ENCODE data around the gene ARID1B. TPM values are rescaled to one million over a fixed set of nuclear protein-coding genes. Genes with fewer than 3 reads are reported as not detected.

ARID1B gene
- total and polyA plus RNA-seq, 10 of the 15 experiments (the other 5 are each of a cell fraction or from before 2014, with no cell fraction given) = 24.7 to 133 (median 54.6) TPM

DNA sequence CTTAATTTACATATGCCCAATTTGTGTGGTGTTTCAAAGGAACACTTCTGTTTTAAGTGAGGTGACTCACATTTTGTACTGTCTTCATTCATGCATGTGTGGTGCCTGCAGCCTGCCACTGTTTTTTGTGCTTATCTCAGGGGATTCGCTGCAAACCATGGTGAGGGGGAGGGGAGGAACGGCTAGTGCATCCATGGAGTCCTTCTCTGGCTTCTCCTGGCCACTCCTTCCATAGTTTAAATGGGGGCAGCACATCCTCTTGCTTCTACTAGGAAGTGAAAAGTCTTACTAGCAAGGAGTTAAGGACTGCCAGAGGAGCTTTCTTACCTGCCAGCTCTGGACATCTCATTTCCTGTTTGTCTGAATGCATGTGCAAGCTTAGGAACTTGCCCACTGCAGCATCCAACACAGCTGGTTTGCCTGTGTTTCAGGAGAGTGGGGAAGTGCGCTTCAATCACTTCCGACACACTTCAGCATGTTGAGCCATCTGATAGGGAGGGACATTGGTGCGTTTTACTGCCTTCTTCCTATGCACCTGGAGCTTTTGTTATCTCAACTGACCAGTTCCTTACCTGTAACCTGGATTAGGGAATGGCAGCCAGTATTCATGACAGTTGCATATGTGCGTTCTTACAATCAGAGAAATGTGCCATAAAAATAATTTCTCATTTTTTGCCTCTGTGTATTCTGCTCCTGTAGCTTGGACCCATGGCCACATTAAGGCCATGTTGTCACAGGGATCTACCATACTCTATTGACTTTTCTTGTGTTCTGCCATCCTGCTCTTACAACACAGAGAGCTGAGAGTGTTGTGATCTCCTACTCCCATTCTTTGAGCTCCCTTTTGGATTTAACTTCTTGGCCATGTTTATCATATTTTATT lies 211.3 kb downstream of the ARID1B start (continued):
- TF ChIP-seq, protein P1, sequence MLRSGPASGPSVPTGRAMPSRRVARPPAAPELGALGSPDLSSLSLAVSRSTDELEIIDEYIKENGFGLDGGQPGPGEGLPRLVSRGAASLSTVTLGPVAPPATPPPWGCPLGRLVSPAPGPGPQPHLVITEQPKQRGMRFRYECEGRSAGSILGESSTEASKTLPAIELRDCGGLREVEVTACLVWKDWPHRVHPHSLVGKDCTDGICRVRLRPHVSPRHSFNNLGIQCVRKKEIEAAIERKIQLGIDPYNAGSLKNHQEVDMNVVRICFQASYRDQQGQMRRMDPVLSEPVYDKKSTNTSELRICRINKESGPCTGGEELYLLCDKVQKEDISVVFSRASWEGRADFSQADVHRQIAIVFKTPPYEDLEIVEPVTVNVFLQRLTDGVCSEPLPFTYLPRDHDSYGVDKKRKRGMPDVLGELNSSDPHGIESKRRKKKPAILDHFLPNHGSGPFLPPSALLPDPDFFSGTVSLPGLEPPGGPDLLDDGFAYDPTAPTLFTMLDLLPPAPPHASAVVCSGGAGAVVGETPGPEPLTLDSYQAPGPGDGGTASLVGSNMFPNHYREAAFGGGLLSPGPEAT (IDR thresholded peaks at IDR 0.05; ENCODE audit: low read depth) = 0 out of 2 replicates have a peak, but pooled peaks have one; percentile 29
- TF ChIP-seq MEF2B (IDR thresholded peaks at IDR 0.05; ENCODE audit: partially characterized antibody, poor library complexity, severe bottlenecking) = peak; percentile 67
- peak; percentile 45; the same call in 1 of the 2 replicates for TF ChIP-seq IKZF1 (conservative IDR thresholded peaks at IDR 0.05)
- TF ChIP-seq, protein P2, sequence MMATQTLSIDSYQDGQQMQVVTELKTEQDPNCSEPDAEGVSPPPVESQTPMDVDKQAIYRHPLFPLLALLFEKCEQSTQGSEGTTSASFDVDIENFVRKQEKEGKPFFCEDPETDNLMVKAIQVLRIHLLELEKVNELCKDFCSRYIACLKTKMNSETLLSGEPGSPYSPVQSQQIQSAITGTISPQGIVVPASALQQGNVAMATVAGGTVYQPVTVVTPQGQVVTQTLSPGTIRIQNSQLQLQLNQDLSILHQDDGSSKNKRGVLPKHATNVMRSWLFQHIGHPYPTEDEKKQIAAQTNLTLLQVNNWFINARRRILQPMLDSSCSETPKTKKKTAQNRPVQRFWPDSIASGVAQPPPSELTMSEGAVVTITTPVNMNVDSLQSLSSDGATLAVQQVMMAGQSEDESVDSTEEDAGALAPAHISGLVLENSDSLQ (IDR thresholded peaks at IDR 0.05) = 0 out of 2 replicates have a peak, but pooled peaks have one; percentile 19

DNA sequence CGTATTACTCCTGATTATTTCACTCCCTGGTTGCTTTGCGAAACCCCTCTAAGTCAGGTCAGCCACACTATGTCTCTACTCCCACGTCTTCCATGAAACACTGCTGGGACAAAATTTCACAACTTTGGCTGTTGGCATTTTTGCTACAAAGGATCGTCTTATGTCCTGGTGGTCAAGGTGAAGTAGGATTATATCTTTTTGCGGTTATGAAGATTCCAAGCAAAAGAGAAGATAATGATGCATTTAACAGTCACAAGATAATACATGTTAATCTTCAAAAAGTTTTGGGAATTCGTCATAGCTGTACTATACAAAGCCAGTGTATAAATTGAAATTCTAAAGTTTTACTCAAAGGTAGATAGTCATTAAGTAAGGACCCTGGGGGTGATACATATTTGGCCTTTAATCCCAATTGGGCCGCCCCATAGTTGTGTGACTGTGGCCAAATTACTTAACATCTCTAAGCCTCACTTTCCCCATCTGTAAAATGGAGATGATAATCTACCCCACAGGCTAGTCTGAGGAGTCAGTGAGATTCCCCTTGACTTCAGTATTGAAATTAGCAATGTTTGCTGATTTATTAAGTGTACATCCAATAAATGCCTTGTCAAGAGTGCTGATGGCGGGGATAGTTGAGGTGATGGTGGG lies 212.1 kb downstream of the ARID1B start:
- H3K4me2 ChIP-seq (ENCODE audit: control insufficient read depth, insufficient read depth) = no peak overlapping the region
- BruUV-seq (replicated peaks) = no TSS peak
- 84% methylated on average over 8 of the region's 8 CpGs for WGBS (ENCODE audit: insufficient coverage, insufficient replicate concordance, low lambda C conversion rate, missing lambda C conversion rate)
- H3K4me1 ChIP-seq (ENCODE audit: control insufficient read depth, insufficient read depth, low read length) = peaks cover 24% of the 10 kb centered on the region
- H3K27ac ChIP-seq (ENCODE audit: control insufficient read depth, insufficient read depth) = no peak overlapping the region
- CTCF ChIA-PET = interaction anchor here (1.4 to 1.7 kb wide), 4 partner anchors 10 to 63 kb away, joined by 3 to 7 read pairs (median 4); no protein-coding TSS in a partner anchor
- DNase-seq (ENCODE audit: low read depth, low spot score) = no peak
- peaks cover 0 to 4% of the 10 kb centered on the region in 2 experiments; a peak in 1 of 4 replicates for H3K36me3 ChIP-seq (ENCODE audit: control insufficient read depth in 2 of 2, insufficient read depth in 2 of 2, low read length in 1 of 2)
- intact Hi-C loops (cut with micrococcal nuclease; ENCODE audit: unreplicated experiment) (no loop called here), in situ Hi-C loops (cut with MboI) (no loop called here)
- H3K9ac ChIP-seq (ENCODE audit: control insufficient read depth, insufficient read depth, low read length) = no peak overlapping the region
- H3K79me2 ChIP-seq (ENCODE audit: control insufficient read depth, insufficient read depth, low read length) = peaks cover 86% of the 10 kb centered on the region
- H2AFZ ChIP-seq (ENCODE audit: control insufficient read depth, low read depth, low read length) = no peak overlapping the region
- peaks cover 11% of the 10 kb centered on the region; the same call in 1 of the 2 replicates for H4K20me1 ChIP-seq (ENCODE audit: control insufficient read depth, insufficient read depth)
- SMC1A ChIA-PET (ENCODE audit: uncharacterized antibody, unreplicated experiment) = interaction anchor here (1.0 to 2.7 kb wide), 8 partner anchors 10 to 101 kb away, joined by 3 to 11 read pairs (median 4); no protein-coding TSS in a partner anchor
- FAIRE-seq = peak; percentile 35
- H3K4me3 ChIP-seq = no peak overlapping the region
- H3K27me3 ChIP-seq (replicated peaks in 1 of 2; ENCODE audit: control insufficient read depth in 2 of 2, insufficient read depth in 2 of 2, low read length in 1 of 2) = no peaks in the 10 kb centered on the region
- POLR2A ChIA-PET = interaction anchor here (1.1 to 1.5 kb wide), 3 partner anchors 9 to 32 kb away, joined by 3 to 4 read pairs (median 3); no protein-coding TSS in a partner anchor
- H3K9me3 ChIP-seq (replicated peaks; ENCODE audit: control insufficient read depth, insufficient read depth, low read length) = no peaks in the 10 kb centered on the region
- ATAC-seq = no peak
- RAD21 ChIA-PET (ENCODE audit: unreplicated experiment) = interaction anchor here (1.1 to 2.4 kb wide), 2 partner anchors 29 to 33 kb away, joined by 3 to 7 read pairs; no protein-coding TSS in a partner anchor
- TF ChIP-seq CHD2 (IDR thresholded peaks at IDR 0.05; ENCODE audit: borderline replicate concordance, low read depth, low read length) (no peak), PML (IDR thresholded peaks at IDR 0.05; ENCODE audit: low read length) (no peak), TCF3 (IDR thresholded peaks at IDR 0.05; ENCODE audit: borderline replicate concordance, insufficient read depth, low read depth, low read length) (no peak), STAT3 (IDR thresholded peaks at IDR 0.05; ENCODE audit: low read depth, low read length) (no peak), SUZ12 (IDR thresholded peaks at IDR 0.05; ENCODE audit: unreplicated experiment) (no peak), MXI1 (IDR thresholded peaks at IDR 0.05; ENCODE audit: low read depth, low read length) (no peak), HCFC1 (IDR thresholded peaks at IDR 0.05; ENCODE audit: low read length) (no peak), POLR2AphosphoS5 (IDR thresholded peaks at IDR 0.05; ENCODE audit: low read length) (no peak), NFIC (IDR thresholded peaks at IDR 0.05; ENCODE audit: low read depth, low read length) (no peak), GABPA (IDR thresholded peaks at IDR 0.05; ENCODE audit: low read depth) (no peak)

All from GM12878 (cell line).